WERI-Rb-1 (cell line): Measurements from ENCODE around the gene DLAT.

ENCODE experiments used
- DNase-seq: peaks from one replicate; pipeline ENCODE4 v3.0.0-alpha.2; 2020
- H3K27ac ChIP-seq: fragments of 250-450 bp; sonication (Bioruptor Pico); 2 replicates; pipeline ENCODE4 v1.5.1; 2020; ENCODE audit warnings: mild to moderate bottlenecking, moderate library complexity
- H3K27me3 ChIP-seq: fragments of 250-450 bp; sonication (Bioruptor Pico); 2 replicates; pipeline ENCODE4 v1.5.1; 2021; ENCODE audit warnings: mild to moderate bottlenecking, low read depth, moderate library complexity; ENCODE audit not compliant: insufficient read depth, severe bottlenecking
- H3K36me3 ChIP-seq: fragments of 250-450 bp; sonication (Bioruptor Pico); 2 replicates; pipeline ENCODE4 v1.5.1; 2020; ENCODE audit warnings: mild to moderate bottlenecking, moderate library complexity
- H3K4me3 ChIP-seq: 2 replicates; pipeline ENCODE4 v1.5.1; 2011; ENCODE audit warnings: low read depth, mild to moderate bottlenecking, control low read depth, low read length
- H3K9me3 ChIP-seq: fragments of 250-450 bp; sonication (Bioruptor Pico); 2 replicates; pipeline ENCODE4 v1.5.1; 2021; ENCODE audit warnings: mild to moderate bottlenecking, moderate library complexity; ENCODE audit not compliant: severe bottlenecking
- TF ChIP-seq, protein P1 (sequence below): IDR thresholded peaks from 2 replicates; pipeline ENCODE4 v1.5.1; 2011; ENCODE audit warnings: low read depth, mild to moderate bottlenecking, control low read depth, inconsistent platforms, low read length

Gene DLAT

DNA sequence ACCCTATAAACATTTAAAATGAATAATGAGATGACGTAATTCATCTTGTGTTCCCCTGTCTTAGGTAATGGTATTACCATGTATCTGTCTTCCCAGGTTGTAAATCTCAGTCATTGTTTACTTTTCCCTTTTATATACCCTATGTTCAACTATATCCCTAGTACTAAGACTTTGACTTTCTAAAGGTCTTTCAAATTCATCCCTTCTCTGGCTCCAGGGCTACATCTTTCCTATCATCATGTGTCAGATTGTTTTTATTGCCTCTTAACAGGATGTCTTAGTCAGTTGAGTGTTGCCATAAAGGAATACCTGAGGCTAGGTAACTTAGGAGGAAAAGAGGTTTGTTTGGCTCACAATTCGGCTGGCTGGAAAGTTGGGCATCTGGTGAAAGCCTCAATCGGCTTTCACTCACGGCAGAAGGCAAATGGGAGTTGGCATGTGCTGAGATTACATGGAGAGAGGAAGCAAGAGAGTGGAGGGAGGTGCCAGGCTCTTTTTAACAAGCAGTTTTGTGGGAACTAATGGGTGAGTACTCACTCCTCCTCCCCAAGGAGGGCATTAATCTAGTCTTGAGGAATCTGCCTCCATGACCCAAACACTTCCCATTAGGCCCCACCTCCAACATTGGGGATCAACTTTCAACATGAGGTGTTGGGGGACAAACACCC, 11.6 kb upstream of the DLAT start:
- Histone ChIP-seq H3K9me3 (no peaks in the 10 kb centered on the region), H3K27me3 (no peaks in the 10 kb centered on the region), H3K36me3 (peaks cover 13% of the 10 kb centered on the region), H3K4me3 (no peak overlapping the region), H3K27ac (no peak overlapping the region)
- no peak for DNase-seq
- TF ChIP-seq, protein P1, sequence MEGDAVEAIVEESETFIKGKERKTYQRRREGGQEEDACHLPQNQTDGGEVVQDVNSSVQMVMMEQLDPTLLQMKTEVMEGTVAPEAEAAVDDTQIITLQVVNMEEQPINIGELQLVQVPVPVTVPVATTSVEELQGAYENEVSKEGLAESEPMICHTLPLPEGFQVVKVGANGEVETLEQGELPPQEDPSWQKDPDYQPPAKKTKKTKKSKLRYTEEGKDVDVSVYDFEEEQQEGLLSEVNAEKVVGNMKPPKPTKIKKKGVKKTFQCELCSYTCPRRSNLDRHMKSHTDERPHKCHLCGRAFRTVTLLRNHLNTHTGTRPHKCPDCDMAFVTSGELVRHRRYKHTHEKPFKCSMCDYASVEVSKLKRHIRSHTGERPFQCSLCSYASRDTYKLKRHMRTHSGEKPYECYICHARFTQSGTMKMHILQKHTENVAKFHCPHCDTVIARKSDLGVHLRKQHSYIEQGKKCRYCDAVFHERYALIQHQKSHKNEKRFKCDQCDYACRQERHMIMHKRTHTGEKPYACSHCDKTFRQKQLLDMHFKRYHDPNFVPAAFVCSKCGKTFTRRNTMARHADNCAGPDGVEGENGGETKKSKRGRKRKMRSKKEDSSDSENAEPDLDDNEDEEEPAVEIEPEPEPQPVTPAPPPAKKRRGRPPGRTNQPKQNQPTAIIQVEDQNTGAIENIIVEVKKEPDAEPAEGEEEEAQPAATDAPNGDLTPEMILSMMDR, result no peak

DNA sequence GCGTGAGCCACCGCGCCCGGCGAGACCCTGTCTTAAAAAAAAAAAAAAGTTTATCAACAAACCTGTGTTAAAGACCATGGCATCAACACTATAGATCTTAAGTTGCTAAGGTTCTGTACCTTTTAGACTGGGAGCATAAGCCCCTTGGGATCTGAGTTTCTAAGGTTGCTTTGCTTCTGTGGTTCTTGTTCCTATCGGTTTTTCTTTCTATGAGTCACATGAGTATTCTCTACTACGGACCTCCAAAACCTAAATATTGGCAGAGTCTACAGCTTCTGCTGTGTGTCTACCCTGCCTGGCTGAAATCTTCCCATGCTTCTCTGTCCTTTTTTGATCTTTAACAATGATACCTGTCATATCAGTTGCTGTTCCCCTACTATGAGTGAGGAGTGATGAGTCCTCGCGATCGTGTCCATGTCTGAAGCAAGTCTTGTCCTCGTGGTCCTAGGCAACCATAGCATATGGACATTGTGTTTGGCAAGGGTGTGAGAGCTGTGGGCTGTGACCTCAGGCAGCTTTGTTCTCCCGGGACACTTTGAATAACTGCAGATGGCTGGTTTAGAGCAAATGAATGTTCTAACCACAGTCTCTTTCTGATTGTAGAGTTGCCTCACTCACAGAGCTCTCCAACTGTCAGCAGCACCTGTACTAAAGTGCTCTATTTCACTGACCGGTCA, 9.0 kb upstream of the DLAT start:
- peaks cover 19% of the 10 kb centered on the region for H3K36me3 ChIP-seq
- TF ChIP-seq, protein P1, result no peak
- no peak for DNase-seq
- H3K27ac ChIP-seq, result no peak overlapping the region
- no peaks in the 10 kb centered on the region for H3K9me3 ChIP-seq
- H3K4me3 ChIP-seq, result no peak overlapping the region
- no peaks in the 10 kb centered on the region for H3K27me3 ChIP-seq

DNA sequence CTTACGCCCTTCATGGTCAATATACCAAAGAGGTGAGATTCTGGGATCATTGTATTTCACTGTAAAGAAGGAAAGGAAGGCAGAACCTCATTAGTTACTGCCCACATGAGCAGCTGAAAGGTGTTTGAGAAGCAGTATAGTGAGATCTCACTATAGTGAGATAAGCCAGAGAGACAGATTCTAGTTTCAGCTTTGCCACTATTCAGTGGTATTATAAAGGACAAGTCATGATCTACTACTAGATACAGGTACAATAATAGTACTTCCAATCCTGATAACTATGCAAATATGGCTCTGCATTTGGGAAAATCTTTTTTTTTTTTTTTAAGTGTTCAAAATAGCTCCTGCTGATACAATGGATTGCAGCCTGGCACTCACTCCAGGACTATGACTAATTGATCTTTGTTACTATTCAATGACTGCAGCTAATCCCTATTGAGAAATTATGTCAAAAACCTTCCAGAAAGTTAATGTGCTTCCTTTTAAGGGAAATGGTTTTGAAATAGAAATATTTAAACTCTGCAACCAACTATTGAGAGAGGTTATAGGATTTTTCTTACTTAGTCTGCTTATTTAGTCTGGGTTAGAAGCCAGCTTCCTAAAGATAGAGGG, 8.3 kb upstream of the DLAT start:
- DNase-seq, result no peak
- H3K27ac ChIP-seq, result no peak overlapping the region
- no peaks in the 10 kb centered on the region for H3K27me3 ChIP-seq
- H3K36me3 ChIP-seq, result peaks cover 19% of the 10 kb centered on the region
- no peak overlapping the region for H3K4me3 ChIP-seq
- no peaks in the 10 kb centered on the region for H3K9me3 ChIP-seq
- TF ChIP-seq, protein P1, result no peak

DNA sequence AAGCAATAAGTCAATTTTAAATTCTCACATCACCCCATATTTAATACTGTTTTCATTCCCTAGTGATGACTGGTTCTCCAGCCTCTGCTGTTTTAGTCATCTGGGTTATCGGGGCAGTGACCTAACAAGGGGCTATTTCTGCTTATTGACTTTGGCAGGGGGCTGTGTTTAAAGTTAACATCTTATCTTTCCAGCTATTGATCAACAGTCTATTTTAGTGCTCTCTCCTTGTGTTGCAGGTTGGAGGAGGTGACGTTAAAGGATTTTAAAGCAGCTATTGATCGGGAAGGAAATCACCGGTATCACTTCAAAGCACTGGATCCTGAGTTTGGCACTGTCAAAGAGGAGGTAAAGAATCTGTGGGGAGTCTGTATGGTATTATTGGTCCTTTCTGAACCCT, 7.7 kb upstream of the DLAT start:
- H3K27ac ChIP-seq, result no peak overlapping the region
- no peak overlapping the region for H3K4me3 ChIP-seq
- H3K27me3 ChIP-seq, result no peaks in the 10 kb centered on the region
- peaks cover 22% of the 10 kb centered on the region for H3K36me3 ChIP-seq
- DNase-seq, result no peak
- H3K9me3 ChIP-seq, result no peaks in the 10 kb centered on the region
- TF ChIP-seq, protein P1, result no peak

DNA sequence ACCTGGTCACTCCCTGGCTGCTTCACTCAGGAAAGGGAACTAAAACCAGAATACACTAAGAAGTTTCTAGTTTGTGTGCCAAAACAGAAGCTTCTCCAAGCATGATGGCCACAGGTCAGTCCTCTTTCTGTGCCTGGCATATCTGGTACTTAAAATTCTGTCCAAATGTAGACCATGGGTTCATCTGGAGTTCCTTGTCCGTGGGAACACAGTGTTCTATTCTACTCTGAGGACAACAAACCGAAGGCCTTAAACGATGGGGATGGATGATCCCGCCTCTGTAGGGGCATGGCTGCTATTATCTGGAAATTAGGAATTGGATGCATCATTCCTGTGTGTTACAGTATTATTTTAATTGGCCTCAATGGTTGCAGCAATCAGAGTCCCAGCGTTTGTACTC, 6.1 kb upstream of the DLAT start:
- TF ChIP-seq, protein P1, result no peak
- Histone ChIP-seq H3K27me3 (no peaks in the 10 kb centered on the region), H3K27ac (no peak overlapping the region), H3K9me3 (no peaks in the 10 kb centered on the region), H3K4me3 (no peak overlapping the region), H3K36me3 (peaks cover 32% of the 10 kb centered on the region)
- DNase-seq, result no peak
